HPDE6-E6E7 (cell line): ENCODE results near the gene NFKBIB.
"Not testable (repeated sequence)": the region's sequence is repeated elsewhere in the genome, so short reads cannot be mapped to it uniquely, and the experiment has no call there.

Experiments used
- DNase-seq: peaks from one replicate; pipeline ENCODE4 v3.0.0; 2011; ENCODE audit warnings: missing footprints; ENCODE audit errors: extremely low spot score

Gene NFKBIB

GRCh38 chr19:38928391-38929001 lies 28.7 kb downstream of the NFKBIB start:
- DNase-seq: no peak

GRCh38 chr19:38929929-38930775 lies 30.4 kb downstream of the NFKBIB start, which contains the start of gene SARS2:
SARS2 (minus strand) TSS chr19:38930763; CDS start chr19:38930736, 27 bp downstream.
- DNase-seq: peak; percentile 92

- peak; percentile 99 for DNase-seq
Observed at GRCh38 chr19:38930776-38931520, 31.2 kb downstream of the NFKBIB start, which contains the start of gene MRPS12. MRPS12 (plus strand) TSS chr19:38930944; CDS start chr19:38931295, 351 bp downstream.

- no peak for DNase-seq
Observed at GRCh38 chr19:38931521-38931793, 31.7 kb downstream of the NFKBIB start.

GRCh38 chr19:38932425-38933179 lies 32.8 kb downstream of the NFKBIB start:
- no peak for DNase-seq

GRCh38 chr19:38933544-38933943 lies 33.8 kb downstream of the NFKBIB start:
- no peak for DNase-seq

- no peak for DNase-seq
Observed at GRCh38 chr19:38939957-38940356, 40.2 kb downstream of the NFKBIB start.

GRCh38 chr19:38941466-38941865 lies 41.7 kb downstream of the NFKBIB start:
- not testable (repeated sequence) for DNase-seq

GRCh38 chr19:38941979-38942378 lies 42.2 kb downstream of the NFKBIB start:
- no peak for DNase-seq

- DNase-seq: no peak
Observed at GRCh38 chr19:38942471-38943181, 42.9 kb downstream of the NFKBIB start.

- DNase-seq: no peak
Observed at GRCh38 chr19:38944981-38945506, 45.3 kb downstream of the NFKBIB start.

GRCh38 chr19:38945562-38946228 lies 45.9 kb downstream of the NFKBIB start:
- no peak for DNase-seq

- DNase-seq: no peak
Observed at GRCh38 chr19:38946229-38947010, 46.7 kb downstream of the NFKBIB start.

GRCh38 chr19:38949580-38950367 lies 50.0 kb downstream of the NFKBIB start:
- DNase-seq: no peak

- no peak for DNase-seq
Observed at GRCh38 chr19:38951187-38951586, 51.4 kb downstream of the NFKBIB start.

GRCh38 chr19:38952395-38953165 lies 52.8 kb downstream of the NFKBIB start:
- peak; percentile 47 for DNase-seq

- no peak for DNase-seq
Observed at GRCh38 chr19:38953677-38954076, 53.9 kb downstream of the NFKBIB start.

- no peak for DNase-seq
Observed at GRCh38 chr19:38956264-38956663, 56.5 kb downstream of the NFKBIB start.
